ENCODE results near the gene LCN6. TPM values are rescaled to one million over a fixed set of nuclear protein-coding genes. Genes with fewer than 3 reads are reported as not detected.

The LCN6 gene
- total and polyA plus RNA-seq, 2 of the 13 experiments (the other 11 are each of a cell fraction or from before 2014, with no cell fraction given) = not detected

DNA sequence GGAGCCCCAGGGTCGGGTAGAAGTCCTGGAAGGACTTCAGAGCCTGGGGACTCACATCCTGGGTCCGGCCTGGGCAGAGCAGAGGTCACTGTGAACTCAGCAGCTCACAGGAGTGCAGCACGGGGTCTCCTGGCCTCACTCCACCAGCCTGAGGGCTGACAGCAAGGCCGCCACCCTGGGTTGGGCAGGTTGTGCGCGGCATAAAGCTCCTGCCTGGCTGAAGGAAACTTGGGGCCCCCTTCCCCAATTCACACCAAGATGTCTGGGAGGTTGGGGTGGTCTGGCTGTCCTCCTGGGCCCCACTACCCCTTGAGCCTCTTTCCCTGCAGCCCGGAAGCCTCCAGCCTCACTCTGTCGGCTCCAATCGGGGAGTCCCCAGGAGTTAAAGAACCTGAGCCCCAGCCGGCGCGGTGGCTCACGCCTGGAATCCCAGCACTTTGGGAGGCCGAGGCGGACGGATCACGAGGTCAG, 13.9 kb upstream of the LCN6 start (continued):
- TF ChIP-seq ESRRA (CRISPR knock-in tag; IDR thresholded peaks at IDR 0.05; ENCODE audit: low read depth) = peak; percentile 60; the same call in 1 of the 2 replicates
- TF ChIP-seq NCOA1 (CRISPR knock-in tag; IDR thresholded peaks at IDR 0.05) = no peak
- TF ChIP-seq JDP2 (CRISPR knock-in tag; IDR thresholded peaks at IDR 0.05; ENCODE audit: borderline replicate concordance) = no peak
- TF ChIP-seq PHF21A (CRISPR knock-in tag; IDR thresholded peaks at IDR 0.05) = no peak
- TF ChIP-seq, protein P1, sequence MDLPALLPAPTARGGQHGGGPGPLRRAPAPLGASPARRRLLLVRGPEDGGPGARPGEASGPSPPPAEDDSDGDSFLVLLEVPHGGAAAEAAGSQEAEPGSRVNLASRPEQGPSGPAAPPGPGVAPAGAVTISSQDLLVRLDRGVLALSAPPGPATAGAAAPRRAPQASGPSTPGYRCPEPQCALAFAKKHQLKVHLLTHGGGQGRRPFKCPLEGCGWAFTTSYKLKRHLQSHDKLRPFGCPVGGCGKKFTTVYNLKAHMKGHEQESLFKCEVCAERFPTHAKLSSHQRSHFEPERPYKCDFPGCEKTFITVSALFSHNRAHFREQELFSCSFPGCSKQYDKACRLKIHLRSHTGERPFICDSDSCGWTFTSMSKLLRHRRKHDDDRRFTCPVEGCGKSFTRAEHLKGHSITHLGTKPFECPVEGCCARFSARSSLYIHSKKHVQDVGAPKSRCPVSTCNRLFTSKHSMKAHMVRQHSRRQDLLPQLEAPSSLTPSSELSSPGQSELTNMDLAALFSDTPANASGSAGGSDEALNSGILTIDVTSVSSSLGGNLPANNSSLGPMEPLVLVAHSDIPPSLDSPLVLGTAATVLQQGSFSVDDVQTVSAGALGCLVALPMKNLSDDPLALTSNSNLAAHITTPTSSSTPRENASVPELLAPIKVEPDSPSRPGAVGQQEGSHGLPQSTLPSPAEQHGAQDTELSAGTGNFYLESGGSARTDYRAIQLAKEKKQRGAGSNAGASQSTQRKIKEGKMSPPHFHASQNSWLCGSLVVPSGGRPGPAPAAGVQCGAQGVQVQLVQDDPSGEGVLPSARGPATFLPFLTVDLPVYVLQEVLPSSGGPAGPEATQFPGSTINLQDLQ (CRISPR knock-in tag; IDR thresholded peaks at IDR 0.05) = peak; percentile 98; the same call in 1 of the 2 replicates
- TF ChIP-seq NR2F6 (IDR thresholded peaks at IDR 0.05) = no peak
- TF ChIP-seq NR2F6 (CRISPR knock-in tag; IDR thresholded peaks at IDR 0.05) = peak; percentile 57; the same call in 1 of the 2 replicates
- TF ChIP-seq, protein P2, sequence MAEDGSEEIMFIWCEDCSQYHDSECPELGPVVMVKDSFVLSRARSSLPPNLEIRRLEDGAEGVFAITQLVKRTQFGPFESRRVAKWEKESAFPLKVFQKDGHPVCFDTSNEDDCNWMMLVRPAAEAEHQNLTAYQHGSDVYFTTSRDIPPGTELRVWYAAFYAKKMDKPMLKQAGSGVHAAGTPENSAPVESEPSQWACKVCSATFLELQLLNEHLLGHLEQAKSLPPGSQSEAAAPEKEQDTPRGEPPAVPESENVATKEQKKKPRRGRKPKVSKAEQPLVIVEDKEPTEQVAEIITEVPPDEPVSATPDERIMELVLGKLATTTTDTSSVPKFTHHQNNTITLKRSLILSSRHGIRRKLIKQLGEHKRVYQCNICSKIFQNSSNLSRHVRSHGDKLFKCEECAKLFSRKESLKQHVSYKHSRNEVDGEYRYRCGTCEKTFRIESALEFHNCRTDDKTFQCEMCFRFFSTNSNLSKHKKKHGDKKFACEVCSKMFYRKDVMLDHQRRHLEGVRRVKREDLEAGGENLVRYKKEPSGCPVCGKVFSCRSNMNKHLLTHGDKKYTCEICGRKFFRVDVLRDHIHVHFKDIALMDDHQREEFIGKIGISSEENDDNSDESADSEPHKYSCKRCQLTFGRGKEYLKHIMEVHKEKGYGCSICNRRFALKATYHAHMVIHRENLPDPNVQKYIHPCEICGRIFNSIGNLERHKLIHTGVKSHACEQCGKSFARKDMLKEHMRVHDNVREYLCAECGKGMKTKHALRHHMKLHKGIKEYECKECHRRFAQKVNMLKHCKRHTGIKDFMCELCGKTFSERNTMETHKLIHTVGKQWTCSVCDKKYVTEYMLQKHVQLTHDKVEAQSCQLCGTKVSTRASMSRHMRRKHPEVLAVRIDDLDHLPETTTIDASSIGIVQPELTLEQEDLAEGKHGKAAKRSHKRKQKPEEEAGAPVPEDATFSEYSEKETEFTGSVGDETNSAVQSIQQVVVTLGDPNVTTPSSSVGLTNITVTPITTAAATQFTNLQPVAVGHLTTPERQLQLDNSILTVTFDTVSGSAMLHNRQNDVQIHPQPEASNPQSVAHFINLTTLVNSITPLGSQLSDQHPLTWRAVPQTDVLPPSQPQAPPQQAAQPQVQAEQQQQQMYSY (CRISPR knock-in tag; IDR thresholded peaks at IDR 0.05) = peak; percentile 56; the same call in 1 of the 2 replicates
- peak; percentile 58 for TF ChIP-seq SPEN (CRISPR knock-in tag; IDR thresholded peaks at IDR 0.05; ENCODE audit: low read depth)
- TF ChIP-seq RXRB (CRISPR knock-in tag; IDR thresholded peaks at IDR 0.05; ENCODE audit: borderline replicate concordance) = peak; percentile 23; the same call in 1 of the 2 replicates
- TF ChIP-seq ZNF816 (CRISPR knock-in tag; IDR thresholded peaks at IDR 0.05; ENCODE audit: borderline replicate concordance) = 0 out of 2 replicates have a peak, but pooled peaks have one; percentile 29
- no peak for TF ChIP-seq ZNF878 (CRISPR knock-in tag; IDR thresholded peaks at IDR 0.05)
- TF ChIP-seq, protein P3, sequence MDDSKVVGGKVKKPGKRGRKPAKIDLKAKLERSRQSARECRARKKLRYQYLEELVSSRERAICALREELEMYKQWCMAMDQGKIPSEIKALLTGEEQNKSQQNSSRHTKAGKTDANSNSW (CRISPR knock-in tag; IDR thresholded peaks at IDR 0.05; ENCODE audit: borderline replicate concordance) = no peak
- TF ChIP-seq ZNF709 (CRISPR knock-in tag; IDR thresholded peaks at IDR 0.05) = no peak
- TF ChIP-seq HNF4A (CRISPR knock-in tag; IDR thresholded peaks at IDR 0.05) = peak; percentile 36
- peak; percentile 86 for TF ChIP-seq ZBTB38 (CRISPR knock-in tag; IDR thresholded peaks at IDR 0.05)
- TF ChIP-seq MED1 (CRISPR knock-in tag; IDR thresholded peaks at IDR 0.05) = peak; percentile 37; the same call in 1 of the 2 replicates
- TF ChIP-seq SAP130 (CRISPR knock-in tag; IDR thresholded peaks at IDR 0.05; ENCODE audit: low read depth) = 0 out of 2 replicates have a peak, but pooled peaks have one; percentile 29
- TF ChIP-seq HOXA3 (CRISPR knock-in tag; IDR thresholded peaks at IDR 0.05) = peak; percentile 32; the same call in 1 of the 2 replicates
- TF ChIP-seq YY1 (IDR thresholded peaks at IDR 0.05; ENCODE audit: insufficient read depth, insufficient replicate concordance, low read depth, low read length) = peak; percentile 27
- TF ChIP-seq, protein P4, sequence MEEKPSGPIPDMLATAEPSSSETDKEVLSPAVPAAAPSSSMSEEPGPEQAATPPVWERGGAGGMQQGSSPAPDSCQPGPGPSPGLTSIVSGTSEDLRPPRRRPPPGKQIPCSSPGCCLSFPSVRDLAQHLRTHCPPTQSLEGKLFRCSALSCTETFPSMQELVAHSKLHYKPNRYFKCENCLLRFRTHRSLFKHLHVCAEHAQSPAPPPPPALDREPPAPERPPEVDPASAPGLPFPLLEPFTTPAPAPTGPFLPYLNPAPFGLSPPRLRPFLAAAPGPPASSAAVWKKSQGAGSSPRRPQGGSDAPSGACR (CRISPR knock-in tag; IDR thresholded peaks at IDR 0.05) = 0 out of 2 replicates have a peak, but pooled peaks have one; percentile 42
- TF ChIP-seq, protein P5, sequence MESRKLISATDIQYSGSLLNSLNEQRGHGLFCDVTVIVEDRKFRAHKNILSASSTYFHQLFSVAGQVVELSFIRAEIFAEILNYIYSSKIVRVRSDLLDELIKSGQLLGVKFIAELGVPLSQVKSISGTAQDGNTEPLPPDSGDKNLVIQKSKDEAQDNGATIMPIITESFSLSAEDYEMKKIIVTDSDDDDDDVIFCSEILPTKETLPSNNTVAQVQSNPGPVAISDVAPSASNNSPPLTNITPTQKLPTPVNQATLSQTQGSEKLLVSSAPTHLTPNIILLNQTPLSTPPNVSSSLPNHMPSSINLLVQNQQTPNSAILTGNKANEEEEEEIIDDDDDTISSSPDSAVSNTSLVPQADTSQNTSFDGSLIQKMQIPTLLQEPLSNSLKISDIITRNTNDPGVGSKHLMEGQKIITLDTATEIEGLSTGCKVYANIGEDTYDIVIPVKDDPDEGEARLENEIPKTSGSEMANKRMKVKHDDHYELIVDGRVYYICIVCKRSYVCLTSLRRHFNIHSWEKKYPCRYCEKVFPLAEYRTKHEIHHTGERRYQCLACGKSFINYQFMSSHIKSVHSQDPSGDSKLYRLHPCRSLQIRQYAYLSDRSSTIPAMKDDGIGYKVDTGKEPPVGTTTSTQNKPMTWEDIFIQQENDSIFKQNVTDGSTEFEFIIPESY (CRISPR knock-in tag; IDR thresholded peaks at IDR 0.05) = peak; percentile 43; the same call in 1 of the 2 replicates
